Measurements from ENCODE around the gene PRIM1. TPM values are rescaled to one million over a fixed set of nuclear protein-coding genes. Genes with fewer than 3 reads are reported as not detected.
"Not testable (repeated sequence)": the region's sequence is repeated elsewhere in the genome, so short reads cannot be mapped to it uniquely, and the experiment has no call there.

Gene PRIM1
- total RNA-seq, 1 experiment from 2014 or later: 37.2 TPM

DNA sequence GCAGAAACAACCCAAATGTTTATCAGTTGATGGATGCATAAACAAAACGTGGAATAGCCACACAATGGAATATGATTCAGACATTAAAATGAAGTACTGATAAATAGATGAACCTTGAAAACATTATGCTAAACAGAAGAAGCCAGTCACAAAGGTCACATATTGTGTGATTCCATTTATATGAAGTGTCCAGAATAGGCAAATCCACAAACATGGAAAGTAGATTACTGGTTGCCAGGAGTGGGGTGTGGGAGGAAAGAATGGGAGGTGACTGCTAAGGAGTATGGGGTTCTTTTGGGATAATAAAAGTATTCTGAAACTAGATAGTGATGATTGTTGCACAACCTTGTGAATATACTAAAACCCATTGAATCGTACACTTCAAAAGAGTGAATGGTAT, 9.7 kb upstream of the PRIM1 start:
- no peak for DNase-seq (ENCODE audit: low read depth)

DNA sequence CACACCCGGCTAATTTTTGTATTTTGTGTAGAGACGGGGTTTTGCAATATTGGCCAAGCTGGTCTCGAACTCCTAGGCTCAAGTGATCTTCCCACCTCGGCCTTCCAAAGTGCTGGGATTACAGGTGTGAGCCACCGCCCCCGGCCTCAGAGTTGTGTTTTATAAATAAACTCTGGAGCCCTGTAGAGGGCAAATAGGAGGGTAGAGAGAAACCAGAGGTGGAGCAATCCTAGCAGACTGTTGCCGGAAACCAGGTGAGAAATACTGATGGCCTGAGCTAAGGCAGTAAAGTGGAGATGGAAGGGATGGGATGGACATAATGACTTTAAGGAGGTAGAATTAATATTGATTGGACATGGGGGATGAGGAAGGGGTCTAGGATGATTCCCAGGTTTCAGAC, 8.3 kb upstream of the PRIM1 start:
- no peak for DNase-seq (ENCODE audit: low read depth)

DNA sequence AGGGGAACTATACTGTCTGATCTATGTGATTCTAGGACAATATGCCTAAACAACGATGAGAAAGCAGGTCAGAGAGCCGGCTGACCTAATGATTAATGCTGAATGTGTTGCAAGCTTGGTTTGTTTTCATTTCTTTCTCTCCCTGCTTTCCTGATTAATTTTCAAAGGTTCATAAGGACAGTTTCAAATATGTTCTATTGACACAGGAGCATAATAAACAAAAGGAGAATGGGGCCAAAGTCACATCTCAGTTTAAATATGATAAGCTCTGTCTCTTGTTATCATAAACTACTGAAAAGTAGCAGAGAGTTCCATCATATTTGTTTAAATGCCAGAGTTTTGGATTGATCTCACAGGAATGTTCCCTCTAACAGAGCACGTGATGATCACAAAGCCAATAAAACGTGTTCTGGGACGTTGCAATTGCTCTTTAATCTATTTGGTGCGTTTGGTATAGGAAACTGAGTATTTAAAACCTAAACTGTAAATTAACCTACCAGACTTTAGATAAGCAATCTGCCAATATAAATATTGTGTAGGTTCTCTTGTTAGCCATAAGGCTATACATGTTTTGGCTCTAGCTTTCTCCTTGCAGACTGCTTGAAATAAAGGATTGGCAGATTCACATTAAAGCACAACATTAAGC, 7.3 kb upstream of the PRIM1 start:
- no peak for DNase-seq (ENCODE audit: low read depth)

DNA sequence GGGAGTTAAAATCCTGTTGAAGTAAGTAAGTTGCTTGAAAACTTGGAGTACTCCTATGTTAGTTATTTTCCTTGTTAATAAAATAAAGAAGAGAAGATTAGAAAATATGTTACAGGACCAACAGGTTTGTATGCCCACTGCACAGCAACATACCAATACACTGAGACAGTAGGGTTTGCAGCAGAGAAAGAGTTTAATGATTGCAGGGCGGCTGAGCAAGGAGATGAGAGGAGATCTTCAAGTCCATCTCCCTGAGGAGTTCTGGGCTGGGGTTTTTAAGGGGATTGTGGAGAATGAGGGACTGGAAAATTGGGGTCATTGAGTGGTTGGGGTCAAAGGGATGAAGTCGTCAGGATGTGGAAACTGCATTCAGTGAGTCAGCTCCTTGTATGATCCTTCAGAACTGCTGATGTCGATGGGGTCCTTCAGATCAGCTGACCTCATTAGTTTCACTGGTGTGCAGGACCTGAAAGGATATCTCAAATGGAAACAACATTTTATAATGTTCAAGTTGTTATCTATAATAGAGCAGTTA, 6.7 kb upstream of the PRIM1 start:
- DNase-seq (ENCODE audit: low read depth): no peak

DNA sequence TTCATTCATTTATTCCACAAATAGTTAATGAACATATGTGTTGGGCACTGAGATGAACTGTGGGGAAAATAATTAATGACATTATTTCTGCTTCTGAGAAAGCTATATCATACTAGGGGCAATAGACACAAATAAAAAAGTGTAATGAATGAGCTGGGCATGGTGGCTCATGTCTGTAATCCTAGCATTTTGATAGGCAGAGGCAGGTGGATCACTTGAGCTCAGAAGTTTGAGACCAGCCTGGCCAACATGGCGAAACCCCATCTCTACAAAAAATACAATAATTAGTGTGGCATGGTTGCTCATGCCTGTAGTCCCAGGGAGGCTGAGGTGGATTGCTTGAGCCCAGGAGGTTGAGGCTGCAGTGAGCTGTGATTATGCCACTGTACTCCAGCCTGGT, 5.8 kb upstream of the PRIM1 start:
- DNase-seq (ENCODE audit: low read depth): peak; percentile 23

DNA sequence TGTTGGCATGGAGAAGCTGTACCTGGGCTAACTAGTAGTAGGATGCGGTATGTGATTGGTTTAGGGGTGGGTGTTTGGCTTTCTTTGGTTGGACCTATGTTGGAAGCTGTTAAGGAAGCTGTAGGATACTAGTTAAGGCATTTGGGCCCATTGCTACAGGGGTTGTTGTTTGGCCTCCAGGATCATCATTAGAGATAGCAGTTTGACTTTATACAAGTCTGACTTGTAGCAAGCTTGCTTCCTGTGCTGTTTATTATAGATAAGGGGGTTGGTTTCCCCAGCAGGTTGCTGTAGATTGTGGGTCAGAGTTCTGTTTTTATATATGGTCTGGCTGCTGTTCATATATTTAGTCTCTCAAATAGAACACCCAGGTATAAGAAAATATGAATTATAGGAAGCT, 1.4 kb upstream of the PRIM1 start:
- no peak for DNase-seq (ENCODE audit: low read depth)

DNA sequence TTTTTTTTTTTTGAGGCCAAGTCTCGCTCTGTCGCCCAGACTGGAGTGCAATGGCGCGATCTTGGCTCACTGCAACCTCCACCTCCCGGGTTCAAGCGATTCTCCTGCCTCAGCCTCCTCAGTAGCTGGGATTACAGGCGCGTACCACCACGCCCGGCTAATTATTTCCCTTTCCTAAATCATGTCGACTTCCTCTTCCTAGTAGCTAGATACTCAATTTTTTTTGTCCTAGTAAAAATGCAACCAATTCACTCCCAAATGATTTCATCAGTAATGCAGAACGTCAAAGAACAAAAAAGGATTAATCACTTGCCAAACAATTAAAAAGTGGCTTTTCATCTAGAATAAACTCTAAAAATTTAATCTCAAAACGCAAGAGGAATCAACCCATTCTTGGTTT, 1.5 kb downstream of the PRIM1 start:
- DNase-seq (ENCODE audit: low read depth): not testable (repeated sequence)

DNA sequence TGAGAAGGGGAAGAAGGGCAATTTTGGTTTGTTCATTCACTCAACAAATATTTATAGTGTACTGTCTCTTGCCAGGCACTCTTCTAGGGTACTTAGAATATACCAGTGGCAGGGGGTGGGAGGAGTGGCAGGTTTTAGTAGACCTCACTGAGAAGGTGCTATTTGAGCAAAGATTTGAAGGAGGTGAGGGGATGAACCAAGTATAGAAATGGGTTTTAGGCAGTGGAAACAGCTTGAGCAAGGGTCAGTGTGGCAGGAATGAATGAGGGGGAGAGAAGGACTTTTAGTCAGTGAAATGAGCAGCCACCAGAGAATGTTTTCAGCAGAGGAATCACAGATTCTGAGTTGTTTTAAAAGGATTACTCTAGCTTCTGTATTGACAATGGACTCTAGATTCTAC, 2.3 kb downstream of the PRIM1 start:
- no peak for DNase-seq (ENCODE audit: low read depth)

DNA sequence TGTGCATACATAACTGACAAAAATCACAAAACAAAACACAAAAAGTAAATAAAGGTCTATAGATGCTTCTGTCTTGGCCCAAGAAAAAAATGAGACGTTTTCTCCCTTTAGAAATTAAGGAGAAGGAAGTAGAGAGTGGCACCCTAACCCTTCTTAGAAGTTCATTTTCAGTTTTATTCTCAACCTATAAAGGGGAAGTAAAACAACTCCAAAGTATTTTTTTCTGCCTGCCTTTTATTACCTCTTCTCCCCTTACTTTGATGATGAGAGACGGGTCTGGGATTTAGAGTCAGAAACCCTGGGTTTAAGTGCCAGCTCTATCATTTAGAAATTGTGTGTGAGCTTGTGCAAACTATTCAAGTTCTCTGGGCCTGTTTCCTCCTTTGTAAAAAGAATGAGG, 2.8 kb downstream of the PRIM1 start:
- DNase-seq (ENCODE audit: low read depth): no peak

DNA sequence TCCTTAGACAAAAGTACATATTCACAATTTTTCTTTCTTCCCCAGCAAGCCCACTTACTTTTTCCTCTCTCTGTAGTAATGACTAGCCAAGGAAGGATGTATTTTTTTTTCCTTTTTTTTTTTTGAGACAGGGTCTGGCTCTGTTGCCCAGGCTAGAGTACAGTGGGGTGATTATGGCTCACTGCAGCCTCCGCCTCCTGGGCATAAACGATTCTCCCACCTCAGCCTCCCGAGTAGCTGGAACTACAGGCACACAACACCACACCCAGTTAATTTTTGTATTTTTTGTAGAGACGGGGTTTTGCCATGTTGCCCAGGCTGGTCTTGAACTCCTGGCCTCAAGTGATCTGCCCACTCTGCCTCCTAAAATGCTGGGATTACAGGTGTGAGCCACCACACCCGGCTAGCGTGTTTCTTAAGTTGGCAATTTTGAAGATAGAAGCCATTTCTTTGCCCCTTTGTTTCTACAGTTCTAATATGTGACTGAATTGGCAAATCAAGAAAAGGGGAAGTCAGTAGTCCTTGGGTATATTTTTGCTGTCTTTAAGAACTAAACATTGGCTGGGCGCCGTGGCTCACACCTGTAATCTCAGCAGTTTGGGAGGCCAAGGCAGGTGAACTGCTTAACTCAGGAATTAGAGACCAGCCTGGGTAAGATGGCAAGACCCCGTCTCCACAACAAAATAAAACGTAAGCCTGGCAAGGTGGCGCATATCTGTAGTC, 23.8 kb downstream of the PRIM1 start:
- DNase-seq (ENCODE audit: low read depth): no peak

DNA sequence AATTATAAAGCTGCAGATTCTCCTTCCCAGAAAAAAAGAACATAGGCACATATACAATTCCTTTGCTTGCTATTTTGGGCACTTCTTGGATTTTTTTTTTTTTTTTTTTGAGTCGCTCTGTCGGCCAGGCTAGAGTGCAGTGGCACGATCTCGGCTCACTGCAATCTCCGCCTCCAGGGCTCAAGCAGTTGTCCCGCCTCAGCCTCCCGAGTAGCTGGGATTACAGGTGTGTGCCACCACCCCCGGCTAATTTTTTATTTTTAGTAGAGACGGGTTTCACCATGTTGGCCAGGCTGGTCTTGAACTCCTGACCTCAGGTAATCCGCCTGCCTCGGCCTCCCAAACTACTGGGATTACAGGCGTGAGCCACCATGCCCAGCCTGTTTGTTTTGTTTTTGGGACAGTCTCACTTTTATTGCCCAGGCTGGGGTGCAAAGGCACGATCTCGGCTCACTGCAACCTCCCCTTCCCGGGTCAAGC, 25.9 kb downstream of the PRIM1 start:
- DNase-seq (ENCODE audit: low read depth): not testable (repeated sequence)

DNA sequence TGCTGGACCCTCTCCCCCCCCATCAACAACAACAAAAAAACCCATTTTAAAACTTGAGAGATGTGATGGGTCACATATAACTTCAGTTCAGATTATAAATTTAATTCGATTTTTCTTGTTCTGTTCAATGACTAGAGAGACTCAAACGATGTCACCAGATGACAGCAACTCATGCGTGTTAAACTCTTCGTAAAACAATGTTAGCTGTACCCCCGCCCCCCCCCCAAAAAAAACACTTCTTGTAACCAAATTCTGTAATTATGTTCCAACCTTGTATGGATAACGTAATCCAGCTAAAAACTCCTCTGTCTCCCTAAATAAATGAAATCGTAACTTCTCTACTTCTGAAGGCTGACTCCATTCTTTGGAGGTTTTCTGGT, 26.4 kb downstream of the PRIM1 start:
- DNase-seq (ENCODE audit: low read depth): no peak

DNA sequence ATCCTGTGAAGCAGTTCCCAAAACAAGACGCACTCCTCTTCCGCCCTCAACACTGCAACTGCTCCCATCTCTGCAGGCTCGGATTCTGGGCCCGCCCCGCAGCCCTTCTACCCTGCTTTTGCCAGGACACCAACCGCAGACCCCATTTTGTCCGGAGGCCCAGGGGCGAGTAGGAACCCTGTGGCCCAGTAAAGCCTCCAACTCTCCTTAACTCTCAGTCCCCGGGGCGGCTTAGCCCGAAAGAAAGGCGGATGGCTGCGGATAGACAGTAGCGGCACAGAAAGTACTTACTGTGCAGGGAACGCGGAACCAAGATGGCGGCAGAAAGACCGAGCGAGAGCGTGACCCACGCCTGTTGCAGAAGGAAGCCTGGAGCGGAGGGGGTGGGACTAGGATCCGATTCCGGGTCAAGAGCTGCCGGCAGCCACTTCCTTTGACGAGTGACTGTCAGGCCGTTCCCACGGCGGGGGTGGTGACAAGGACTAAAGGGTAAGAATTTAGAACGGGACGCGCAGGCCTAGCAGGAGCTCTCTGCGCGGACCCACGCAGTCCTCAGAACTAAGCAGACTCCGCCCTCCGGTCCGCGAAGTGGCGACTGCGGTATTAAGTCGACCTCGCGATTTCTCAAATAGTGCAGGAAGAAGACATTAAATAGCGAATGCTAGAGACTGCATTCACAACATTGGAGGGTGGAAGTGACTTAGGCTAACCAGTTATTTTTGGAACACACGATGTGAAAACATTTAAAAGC, 27.0 kb downstream of the PRIM1 start, which contains the start of gene NACA:
Gene NACA (minus strand): TSS at position 328 of the 751 bp plus-strand sequence. CDS start 778 bp downstream, outside the sequence.
- peak; percentile 97 for DNase-seq (ENCODE audit: low read depth)

DNA sequence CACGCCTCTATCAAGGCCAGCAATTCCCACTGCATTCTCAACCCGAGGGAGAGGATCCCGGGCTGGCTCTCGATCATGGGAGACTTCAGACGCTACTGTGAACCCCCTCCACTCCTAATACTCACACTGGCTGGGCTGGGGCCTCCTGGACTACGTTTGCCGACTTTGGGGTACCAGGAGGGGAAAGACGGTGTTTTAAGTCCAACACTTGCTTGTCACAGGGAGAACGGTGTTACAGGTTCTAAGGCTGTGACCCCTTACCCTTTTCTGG, 27.5 kb downstream of the PRIM1 start:
- DNase-seq (ENCODE audit: low read depth): no peak

DNA sequence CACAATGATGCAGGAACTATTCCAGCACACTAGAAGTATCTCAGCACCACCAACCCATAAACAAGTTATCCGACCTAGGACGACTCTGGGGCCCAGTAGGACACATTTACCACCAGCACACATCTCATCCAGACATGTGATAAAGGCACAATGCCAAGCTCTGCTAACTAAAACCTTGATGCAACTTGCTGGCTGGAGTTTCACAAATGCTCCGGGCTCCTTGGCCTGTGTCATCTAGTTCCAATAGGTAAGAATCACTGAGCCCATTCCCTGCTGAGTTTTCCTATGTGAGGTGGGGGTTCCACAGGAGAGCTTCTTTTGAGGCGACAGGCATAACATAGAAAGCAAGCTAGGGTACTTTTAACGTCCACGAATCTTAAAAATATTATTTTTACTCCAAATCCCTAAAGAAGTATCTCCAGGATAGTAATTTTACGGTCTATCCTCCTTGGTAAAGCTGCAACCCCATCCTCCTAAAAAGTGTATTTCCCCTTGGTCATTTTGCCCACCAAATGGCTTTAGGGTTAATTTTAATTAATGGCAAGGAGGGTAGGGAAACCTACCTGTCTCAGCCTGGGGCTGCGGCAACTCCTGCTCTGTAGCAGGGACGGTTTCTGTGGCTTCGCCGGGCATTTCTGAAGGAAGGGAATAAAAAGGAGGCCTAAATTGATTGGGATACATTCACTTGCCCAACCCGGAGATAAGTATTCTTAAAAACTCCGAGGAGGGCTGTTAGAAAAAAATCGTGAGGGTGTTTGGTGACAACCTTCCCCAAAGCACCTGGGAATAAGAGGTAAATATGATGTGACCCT, 28.0 kb downstream of the PRIM1 start:
- peak; percentile 77 for DNase-seq (ENCODE audit: low read depth)

DNA sequence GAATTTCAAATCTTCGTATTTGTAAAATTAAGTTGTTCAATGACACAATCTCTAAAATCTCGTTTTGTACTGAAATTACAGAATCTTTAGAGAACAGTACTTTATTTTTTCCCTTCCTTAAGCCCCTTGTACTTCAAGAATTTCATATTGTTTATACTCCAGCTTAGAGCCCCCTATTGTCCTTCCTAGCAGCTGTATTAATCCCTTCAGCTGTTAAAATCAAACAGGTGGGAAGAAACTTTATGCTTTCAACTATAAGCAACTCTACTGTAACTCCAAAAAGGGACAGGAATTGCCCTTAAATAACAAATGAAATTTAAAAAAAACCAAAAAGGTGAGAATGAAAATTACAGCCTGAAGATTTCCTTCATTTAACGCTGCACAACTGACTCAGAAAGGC, 28.8 kb downstream of the PRIM1 start:
- DNase-seq (ENCODE audit: low read depth): peak; percentile 82

DNA sequence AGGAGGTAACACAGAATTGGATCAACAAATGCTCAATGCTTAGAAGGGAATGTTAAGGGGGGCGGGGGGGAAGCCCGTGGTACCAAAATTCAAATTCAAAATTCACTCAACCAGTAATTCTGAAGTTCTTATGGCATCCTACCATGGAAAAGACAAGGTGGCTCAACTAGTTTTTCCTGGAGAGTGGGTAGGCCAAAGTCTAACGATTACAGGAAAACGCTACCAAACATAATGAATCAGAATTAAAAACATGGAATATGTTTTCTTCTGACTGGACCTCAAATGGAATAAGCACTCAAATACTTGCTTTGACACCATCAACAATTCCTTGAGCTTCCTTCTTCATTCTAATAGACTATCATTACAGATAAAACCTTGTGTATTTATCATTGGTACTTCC, 29.3 kb downstream of the PRIM1 start:
- no peak for DNase-seq (ENCODE audit: low read depth)

DNA sequence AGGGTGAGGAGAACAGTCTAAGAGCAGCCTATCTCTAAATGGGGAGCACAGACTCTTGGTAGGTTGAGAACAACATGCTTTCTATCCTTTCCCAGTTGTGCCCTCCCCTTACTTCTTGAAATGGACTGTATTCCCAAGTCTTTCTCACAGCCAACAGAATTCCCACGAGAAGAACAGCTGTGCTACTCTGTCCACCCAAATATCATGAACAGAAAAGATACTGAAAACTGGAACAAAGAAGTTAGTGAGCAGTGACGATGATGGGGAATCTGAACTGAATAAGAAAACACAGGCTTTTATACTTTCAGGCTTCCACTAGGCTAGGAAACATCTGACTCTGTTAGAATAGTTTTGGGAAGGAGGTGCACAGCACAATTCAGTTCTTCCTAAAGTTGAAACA, 30.4 kb downstream of the PRIM1 start:
- peak; percentile 38 for DNase-seq (ENCODE audit: low read depth)

DNA sequence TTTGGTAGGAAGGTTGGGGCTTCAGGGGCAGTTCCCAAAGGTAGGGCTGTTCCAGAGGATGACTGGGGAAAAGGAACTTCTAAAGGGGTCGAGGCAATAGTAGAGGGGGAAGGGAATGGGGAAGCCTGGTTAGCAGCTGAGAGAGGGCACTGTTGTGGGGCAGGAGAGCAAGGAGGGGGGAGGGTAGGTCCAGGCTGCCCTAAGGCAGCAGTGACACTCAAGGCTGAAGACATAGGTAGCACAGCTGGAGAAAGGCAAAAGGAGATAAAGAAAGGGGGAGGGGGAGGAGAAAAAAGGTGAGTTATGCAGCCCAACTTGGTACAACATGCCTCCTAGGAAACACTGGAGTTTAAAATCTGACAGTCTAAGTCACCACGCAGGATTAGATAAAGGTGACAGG, 30.9 kb downstream of the PRIM1 start:
- no peak for DNase-seq (ENCODE audit: low read depth)

DNA sequence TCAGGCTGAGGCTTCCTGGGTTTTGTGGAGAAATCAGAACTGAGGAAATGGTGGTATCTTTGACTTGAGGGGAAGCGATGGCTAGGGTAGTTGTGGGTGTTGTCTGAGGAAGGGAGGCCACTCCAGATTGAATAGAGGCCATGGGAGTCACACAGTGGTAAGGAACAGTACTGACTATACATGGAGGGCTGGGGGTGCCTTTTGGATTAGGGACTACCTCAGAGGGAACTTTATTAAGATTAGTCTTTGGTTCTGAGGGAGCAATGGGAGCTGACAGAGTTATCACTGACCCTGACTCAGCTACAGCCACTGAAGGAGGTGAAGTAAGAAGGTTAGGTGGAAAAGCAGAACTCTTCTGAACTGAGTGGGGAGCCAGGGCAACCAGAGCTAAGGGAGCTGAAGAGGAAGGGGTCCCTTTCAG, 31.4 kb downstream of the PRIM1 start:
- DNase-seq (ENCODE audit: low read depth): no peak

DNA sequence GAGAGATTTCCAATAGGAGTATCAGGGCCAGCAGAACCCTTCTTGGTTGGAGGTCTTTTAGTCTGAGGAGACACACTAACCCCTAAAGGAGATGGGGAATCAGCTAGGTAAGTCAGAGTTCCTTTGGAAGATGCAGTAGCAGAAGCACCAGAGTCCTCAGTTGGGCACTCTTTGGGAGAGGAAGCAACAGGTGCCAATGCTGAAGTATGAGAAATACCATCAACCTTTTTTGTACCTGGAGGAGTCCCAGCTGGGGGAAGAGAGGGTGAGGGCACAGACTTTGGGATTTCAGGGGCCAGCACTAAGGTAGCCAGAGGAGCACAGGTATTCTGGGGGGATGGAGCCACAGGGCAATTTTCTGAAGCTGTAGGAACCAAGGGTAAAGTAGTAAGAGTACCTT, 33.1 kb downstream of the PRIM1 start:
- DNase-seq (ENCODE audit: low read depth): no peak

DNA sequence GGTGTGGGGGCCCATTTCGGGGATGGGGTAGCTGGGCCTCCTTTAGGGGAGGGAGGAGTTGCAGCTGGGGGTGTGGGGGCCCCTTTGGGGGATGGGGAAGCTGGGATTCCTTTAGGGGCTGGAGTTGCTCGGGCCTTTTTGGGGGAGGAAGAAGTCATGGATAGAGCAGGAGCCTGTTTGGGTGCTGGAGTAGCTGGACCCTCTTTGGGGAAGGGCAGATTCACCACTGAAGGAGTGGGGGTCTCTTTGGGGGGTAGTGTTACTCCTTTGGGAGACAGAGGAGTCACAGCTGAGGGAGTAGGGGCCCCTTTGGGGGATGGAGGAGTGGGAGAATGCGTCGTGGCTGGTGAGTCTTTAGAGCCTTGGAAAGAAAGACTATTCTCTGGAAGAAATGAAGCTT, 33.5 kb downstream of the PRIM1 start:
- DNase-seq (ENCODE audit: low read depth): no peak

Data from LHCN-M2 (cell line).